GM19023 (cell line): ENCODE results near the gene VSIR.

Experiments used
- ATAC-seq: cut with Tn5 transposase; IDR thresholded peaks from one replicate; pipeline ENCODE4 v1.9.1; 2021; ENCODE audit warnings: mild to moderate bottlenecking, moderate library complexity; ENCODE audit not compliant: unreplicated experiment

Gene VSIR

DNA sequence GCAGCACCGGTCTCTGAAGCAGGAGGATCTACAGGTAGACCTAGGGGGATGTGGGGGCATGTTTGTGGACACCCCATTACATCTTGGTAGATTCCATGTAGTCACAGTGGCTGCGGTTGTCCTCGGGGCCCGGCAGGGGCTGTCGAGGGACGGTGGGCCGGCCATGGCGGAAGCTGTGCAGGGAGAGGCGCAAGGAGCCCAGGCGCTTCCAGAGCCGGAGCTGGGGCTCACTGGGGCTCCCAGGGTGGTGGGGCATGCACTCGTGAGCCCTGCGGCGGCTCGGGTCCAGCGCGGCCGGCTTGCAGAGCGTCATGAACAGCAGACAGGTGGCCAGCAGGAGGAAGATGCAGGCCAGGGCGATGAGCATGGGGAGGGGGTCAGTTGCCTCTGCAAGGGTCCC lies 57.5 kb downstream of the VSIR start:
- no peak for ATAC-seq

DNA sequence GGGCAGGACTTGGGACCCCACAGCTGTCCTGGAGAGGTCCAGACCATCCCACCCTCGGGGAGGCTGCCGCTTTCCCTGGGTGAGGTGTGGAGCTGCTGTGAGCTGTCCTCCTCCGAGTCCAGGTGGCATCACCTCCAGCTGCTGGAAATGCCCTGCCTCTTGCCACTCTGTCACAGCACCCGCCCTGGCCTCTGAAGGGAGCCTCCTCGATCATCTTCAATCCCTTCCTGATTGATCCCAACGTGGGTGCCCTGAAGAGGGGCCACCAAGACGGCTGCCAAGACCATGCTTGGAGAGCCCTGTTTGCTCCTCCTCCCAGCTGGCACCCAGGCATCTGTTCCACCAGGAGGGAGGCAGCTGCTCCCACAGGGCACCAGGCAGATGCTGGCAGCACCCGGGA lies 58.3 kb downstream of the VSIR start:
- ATAC-seq, result no peak

DNA sequence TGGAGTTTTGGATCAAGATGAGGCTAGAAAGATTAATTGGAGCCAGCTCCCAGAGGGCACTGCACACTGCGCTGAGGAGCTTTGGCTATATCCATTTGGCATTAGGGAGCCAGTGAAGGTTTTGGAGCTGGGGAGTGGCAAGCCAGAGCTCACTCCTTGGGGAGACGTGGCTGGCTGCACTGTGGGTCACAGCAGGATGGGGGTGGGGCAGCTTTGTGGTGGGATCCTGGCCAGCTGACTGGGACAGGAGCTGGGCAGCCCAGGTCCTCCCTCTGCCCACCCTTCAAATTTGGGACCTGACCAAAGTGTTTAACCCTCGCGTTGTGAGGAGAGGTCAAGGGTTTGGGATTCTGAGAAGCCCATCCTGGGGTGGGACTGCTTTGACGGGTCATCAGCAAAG lies 58.7 kb downstream of the VSIR start:
- no peak for ATAC-seq

DNA sequence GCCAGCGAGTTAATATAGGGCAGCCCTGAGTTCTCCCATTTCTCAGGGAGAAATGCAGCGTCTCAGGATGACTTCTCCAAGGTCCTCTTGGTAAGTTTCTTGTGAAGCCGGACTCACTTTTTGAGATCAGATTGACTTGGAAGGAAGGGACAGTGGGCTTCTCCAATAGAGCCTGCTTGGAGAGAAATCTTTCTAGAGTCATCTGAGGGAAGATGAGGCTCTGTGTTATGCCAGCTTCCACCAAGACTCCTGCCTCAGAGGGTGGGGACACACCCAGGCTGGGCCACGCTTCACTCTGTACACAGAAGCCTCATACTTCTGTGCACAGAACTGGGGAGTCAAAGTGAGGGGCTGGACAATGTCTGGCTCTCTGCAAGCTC lies 59.3 kb downstream of the VSIR start:
- ATAC-seq, result no peak

DNA sequence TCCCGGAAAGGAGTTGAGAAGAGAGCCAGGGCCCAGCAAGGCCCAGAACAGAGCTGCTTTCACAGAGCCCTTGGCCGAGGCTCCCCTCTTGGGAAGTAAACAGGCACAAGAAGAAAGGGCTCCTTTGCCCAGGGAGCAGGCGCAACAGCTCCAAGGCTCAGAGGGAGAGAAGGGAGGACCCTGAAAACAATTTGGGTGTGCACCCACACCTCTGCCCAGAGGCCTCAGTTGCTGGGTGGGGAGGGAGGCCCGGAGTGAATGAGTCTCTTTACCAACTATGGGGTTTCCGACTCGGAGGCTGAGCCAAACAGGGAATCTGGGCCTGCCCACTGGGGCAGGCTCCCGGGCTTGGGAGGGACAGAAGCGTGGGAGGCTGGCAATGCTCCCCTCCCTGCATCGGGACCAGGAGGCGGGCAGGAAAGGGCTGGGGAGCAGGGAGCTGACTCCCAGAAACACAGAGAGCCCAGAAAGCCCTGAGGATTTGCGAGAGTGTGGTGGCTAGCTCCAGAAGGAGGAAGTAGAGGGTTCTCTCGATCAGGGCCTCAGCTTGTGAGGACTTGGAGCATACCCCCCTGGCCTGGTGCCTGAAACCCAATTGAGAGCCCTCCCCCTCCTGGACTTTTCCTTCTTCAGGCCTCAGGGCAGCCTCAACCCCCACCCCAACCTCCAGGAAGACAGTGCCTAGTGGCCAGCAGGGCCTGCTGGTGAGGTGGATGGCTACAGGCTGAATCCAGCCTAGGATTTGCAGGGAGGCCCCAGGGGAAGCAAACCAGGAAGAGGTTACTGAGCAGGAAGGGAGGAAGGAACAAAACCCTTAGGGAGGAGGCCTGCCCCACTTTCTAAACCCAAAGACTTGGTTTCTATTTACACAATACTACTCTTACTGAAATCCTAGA lies 59.9 kb downstream of the VSIR start:
- ATAC-seq, result no peak

DNA sequence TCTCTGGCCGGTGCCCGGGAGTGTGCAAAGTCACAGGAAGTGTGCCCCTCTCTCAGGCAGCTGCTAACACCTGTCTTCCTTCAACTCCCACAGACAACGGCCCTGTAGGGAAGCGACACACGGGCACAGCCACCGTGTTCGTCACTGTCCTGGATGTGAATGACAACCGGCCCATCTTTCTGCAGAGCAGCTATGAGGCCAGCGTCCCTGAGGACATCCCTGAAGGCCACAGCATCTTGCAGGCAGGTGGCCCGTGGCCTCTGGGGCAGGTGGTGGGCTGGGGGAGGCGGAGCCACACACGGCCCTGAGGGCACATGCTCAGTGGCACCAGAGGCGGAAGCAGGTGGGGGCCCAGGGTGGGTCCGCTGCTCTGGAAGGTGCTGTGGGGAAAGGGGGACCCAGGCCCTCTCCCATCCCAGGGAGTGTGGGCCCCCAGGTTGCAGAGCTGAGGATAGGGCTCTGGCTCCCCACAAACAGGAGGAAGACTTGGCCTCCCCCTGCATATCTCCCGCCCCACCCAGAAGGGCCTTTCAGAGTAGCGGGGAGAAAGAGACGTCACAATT lies 60.7 kb downstream of the VSIR start:
- no peak for ATAC-seq

DNA sequence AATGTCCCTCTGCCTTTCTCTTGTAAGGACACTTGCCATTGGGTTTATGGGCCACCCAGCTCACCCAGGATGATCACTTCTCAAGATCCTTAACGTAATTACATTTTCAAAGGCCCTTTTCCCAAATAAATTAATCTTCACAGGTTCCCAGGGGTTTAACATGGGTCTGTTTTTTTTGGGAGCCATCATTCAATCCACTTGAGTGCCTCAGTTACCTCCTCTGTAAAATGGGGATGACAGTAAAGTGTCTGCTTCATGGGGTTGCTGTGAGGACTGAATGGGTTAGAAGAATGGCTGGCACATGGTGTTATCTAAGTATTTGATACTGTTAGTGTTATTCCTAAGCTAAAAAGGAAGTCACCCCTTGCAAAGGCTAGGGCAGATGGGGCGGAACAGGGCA lies 61.1 kb downstream of the VSIR start:
- no peak for ATAC-seq

DNA sequence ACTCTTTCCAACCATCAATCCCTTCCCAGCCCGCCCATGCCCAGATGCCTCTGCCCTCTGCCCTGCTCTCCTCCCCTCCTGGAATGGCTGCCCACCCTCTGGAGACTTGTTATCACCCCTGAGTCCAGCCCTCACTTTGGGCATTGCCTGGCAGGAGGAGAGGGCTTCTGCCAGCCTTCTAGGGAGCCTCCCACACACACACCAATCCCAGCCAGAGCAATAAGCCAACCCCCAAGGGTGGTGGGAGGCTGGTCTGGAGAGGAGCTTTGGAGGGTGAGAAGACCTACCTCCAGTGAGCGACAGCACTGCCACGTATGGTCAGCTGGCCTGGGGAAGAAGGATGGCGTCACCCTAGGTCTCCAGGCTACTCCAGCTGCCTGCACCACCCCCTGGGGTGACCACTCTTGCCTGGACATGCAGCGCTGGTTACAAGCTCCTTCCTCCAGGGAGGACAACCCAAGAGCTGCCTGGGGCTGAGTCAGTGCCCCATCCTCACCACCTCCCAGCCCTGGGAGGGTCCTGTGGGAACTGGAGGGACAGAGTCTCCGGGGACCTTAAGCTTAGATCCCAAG lies 62.2 kb downstream of the VSIR start:
- ATAC-seq, result no peak

DNA sequence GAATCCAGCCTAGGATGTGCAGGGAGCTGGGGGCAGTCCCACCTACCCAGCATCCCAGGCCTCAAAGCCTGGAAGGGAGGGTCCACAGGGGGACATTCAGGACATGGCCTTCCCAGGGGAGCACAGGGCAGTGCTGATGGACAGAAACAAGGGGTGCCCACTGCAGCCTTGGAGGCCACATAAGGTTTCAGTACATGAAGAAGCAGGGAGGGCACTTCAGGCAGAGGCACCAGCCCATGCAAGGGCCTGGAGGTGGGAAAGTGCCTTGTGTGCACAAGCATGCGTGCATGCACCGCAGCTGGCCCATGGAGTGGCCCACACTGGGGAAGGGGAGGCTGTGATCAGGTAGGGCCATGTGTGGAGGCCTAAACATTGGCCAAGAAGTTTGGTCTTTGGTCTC lies 62.8 kb downstream of the VSIR start:
- no peak for ATAC-seq

DNA sequence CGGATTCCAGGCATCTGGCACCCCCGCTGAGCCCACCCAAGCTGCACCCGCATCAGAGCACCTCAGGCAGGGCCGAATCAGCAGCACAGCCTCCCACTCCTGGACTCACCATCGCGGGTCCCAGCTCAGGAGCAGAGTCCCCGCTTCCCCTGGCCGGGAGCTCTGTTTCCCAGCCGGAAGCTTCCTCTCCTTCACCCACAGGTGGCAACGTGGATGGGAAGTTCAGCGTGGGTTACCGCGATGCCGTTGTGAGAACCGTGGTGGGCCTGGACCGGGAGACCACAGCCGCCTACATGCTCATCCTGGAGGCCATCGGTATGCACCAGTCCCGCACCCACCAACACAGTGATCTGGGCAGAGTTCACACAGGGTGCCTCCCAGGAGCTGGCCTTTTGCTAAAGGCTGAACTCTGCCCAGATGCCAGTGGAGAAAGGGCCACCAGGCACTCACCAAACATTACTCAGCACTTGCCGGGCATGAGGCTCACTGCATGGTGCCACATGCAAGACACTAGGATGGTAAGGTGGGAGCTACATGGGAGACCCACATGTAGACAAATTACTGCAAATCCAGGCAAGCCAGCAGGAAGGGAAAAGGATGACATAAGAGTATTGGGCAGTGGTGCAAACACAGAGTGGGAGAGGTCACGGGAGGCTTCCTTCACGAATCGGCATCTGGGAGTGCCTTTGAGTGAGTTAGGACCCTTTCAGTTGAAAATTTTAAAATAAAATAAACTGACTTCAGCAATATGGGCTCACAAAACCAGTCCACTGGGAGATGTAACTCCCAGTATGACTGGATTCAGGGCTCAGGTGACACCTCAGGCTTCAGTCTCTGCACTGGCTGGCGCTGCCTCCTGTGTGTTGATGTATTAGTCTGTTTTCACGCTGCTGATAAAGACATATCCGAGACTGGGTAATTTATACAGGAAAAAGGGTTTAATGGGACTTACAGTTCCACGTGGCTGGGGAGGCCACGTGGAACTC lies 64.1 kb downstream of the VSIR start:
- ATAC-seq, result no peak

DNA sequence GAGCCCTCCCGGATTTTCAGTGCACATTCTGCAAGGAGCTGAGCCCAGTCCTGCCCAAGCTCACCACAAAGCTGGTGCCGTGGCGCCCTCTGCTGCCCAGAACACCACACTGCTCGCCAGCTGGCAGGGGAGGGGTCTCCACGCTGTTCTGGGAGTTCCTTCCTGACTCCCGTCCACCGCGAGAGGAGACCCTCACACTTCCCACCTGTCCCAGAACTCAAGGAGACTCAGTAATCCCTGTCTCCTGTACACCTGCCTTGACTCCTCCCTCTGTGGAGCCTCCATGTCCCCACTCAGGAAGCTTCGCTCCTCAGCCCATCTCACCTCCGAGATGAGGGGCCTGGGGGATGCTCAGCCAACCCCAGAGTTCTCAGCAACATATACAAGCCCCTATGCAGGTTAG lies 65.0 kb downstream of the VSIR start:
- ATAC-seq, result no peak

DNA sequence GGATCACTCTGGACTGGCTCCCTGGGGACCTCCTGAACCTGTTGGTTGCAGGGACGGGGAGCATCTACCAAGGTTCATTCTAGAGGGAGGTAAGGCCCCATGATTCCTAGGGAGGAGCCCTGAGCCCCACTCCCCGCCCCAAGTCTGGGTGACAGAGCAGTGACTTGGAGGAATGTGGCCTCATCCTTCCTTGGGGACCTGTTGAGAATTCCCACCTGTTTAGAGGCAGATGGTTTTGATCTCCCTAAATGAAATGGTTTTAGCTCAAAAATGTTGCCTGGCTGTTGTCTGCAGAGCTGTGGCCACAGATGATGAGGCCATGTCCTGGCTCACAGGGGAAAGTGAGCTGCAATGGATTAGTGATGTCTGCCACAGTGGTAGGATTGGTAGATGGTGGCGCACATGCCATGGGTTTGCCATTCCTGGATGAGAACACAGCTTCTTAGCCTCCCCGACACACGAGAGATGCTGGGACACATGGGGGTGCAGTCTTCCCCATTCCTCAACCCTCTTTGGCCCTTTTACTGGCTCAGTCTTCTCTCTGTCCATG lies 66.0 kb downstream of the VSIR start:
- no peak for ATAC-seq

DNA sequence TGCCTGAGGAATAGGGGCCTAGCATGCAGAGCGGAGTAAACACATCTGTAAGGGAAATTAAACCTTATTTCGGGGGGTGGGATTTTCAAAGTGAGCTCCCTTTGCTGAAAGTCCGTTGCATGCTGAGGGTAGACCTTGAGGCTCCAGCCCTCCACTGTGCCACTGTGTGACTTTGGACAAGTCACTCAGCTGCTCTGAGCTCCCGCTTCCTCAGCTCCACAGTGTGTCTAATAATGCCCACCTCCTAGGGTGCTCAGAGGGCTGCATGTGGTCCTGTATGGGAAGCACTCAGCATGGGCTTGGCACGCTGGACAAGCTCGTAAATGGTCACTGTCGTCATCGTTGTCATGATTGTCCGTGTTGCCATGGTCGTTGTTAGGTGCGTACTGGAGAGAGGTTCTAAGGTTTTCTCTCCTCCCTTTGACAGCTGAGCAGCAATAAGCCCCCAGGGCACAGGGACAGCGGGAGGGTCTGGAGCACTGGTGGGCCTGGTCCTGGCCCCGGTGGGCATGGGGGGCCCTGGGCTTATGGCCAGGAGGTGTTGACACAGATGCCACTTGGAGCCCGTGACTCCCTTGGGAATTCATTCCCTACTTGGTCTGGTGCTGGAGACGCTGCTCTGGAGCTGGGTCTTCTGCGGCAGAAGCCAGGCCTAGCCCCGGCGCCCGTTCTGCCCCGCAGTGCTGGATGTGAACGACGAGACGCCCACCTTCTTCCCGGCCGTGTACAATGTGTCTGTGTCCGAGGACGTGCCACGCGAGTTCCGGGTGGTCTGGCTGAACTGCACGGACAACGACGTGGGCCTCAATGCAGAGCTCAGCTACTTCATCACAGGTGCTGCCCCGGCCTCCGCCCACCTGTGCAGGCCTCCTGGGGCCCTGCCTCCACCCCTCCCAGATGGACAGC lies 66.9 kb downstream of the VSIR start:
- ATAC-seq, result no peak

DNA sequence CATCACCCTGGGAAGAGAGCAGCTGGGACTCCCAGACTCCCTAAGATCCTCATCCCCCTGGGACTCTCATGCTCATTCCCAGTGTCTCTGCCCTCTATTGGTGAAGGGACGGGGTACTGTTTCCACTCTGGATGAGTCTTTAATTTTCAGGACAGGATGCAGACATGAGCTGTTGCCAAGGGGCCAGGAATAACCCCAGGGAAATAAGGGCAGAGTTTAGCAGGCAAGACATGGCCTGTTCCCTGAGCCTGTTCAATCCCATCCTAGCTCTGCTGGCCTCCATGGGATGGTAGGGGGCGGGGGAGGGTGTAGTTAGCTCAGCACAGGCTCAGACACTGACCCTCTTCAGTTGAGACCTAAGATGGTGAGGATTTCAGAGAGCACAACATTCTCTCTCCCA lies 67.7 kb downstream of the VSIR start:
- ATAC-seq, result no peak

DNA sequence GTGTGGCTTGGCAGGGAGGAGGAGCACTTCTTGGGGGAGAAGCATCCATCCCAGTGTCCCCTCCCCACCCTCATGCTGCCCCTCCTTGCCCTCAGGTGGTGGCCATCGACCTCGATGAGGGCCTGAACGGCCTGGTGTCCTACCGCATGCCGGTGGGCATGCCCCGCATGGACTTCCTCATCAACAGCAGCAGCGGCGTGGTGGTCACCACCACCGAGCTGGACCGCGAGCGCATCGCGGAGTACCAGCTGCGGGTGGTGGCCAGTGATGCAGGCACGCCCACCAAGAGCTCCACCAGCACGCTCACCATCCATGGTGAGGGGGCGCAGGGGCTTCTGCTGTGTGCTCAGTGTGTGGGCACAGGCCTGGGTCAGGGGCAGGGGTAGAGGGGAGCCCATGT lies 68.5 kb downstream of the VSIR start:
- no peak for ATAC-seq

DNA sequence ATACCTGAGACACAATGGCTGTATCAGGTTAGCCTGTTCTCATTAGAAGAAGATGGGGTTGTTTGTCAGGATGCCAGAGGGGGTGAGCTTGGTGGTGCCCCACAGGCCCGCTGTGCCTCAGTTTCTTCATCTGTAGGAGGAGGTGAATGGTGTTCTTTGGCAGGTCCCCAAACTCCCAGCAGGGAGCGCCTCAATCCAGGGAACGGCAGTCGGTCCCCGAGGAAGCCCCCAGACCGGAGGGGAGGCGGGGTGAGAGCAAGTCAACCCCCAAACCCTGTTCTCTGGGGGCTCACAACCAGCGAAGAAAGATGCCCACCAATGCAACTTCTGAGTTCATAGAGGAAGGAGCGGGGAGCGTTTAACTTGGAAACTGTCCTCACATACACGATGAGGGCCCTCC lies 69.7 kb downstream of the VSIR start:
- ATAC-seq, result no peak

DNA sequence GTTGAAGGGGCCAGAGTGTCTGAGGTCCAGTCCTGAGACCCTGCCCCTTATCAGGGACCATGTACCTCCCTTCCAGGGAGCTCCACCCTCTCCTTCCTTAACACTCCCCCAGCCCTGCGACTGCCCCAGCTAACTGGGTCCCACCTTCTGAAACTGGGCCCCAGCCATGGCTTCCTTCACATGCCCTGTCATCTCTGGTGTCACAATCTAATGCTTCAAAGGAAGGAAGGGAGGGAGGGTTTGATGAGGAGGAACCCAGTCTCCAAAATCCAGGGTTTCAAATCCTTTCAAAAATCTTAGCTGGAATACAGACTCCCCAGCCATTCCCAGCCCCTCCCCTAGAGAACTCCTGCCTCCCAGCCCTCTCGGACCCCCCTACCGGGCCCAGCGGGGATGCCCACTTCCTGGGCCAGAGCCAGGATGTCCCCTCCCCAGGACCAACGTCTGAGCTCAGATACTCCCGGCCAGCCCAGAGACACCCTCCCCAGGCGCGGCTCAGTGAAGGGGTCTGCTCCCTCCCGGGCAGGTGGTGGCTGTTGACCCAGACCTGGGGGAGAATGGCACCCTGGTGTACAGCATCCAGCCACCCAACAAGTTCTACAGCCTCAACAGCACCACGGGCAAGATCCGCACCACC lies 71.7 kb downstream of the VSIR start:
- ATAC-seq, result no peak

DNA sequence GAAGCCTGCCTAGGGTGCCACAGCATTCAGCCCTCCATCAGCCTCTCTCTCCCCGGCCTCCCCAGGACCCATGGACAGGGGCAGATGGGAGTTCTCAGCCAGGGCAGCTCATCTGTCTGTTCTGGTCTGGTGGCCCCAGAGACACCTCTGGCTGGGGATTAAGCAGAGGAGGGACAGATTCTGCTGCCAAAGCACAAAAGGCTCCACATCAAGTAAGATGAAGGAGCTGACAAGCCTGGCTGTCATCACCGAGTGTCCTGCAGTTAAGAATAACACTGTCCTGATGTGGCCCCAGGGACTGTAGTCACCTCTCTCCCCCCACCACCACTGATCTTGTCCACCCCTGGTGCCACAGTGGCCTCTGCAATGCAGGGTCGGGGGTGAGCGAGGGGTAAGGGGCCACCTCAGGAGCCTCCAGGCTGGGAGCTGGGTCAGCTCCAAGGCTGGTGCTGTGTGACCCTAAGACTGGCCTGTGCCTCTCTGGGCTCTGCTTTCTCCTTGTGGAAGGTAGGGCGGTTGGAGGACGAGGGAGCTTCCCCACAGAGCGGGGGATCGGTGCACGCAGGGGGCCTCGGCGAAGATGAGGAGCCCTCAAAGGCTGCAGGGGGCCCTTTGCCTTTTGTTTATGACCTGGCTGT lies 72.5 kb downstream of the VSIR start:
- no peak for ATAC-seq

DNA sequence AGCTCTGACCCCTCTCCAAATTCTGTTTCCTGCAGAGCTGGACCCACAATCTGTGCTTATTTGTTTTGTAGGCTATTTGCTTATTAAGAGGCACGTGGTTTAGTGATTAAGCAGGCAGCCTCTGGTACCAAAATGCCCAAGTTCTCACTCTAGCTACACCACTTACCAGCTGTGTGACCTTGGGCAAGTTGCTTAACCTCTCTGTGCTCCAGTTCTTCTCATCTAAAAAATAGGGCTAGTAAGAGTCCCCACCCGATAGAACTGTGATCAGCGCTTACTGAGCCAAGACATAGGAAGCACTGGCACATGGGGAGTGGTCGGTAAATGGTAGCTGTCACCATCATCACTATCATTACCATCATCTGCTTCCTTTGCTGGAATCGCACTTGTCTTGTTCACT lies 74.6 kb downstream of the VSIR start:
- ATAC-seq, result no peak
